Testis (tissue), 3 donors: ENCODE results near the gene ZYX. TPM values are rescaled to one million over a fixed set of nuclear protein-coding genes. Genes with fewer than 3 reads are reported as not detected.

Experiments
- DNase-seq: peaks from one replicate; pipeline ENCODE4 v3.0.0-alpha.2; 2019
- H3K27ac ChIP-seq, 2 donors: fragments of 200-600 bp; sonication (generic); one replicate each; pipeline ENCODE4 v1.5.1; 2019
- H3K27me3 ChIP-seq: fragments of 200-600 bp; sonication (generic); one replicate; pipeline ENCODE4 v1.5.1; 2019
- H3K36me3 ChIP-seq: fragments of 200-600 bp; sonication (generic); one replicate; pipeline ENCODE4 v1.5.1; 2017; ENCODE audit warnings: low read depth; ENCODE audit errors: missing control alignments
- H3K4me1 ChIP-seq: fragments of 200-600 bp; sonication (generic); one replicate; pipeline ENCODE4 v1.5.1; 2019
- H3K4me3 ChIP-seq, 2 donors: fragments of 200-600 bp; sonication (generic); one replicate each; pipeline ENCODE4 v1.5.1; 2017 to 2019
- H3K9me3 ChIP-seq: fragments of 200-600 bp; sonication (generic); one replicate; pipeline ENCODE4 v1.5.1; 2017
- POLR2A ChIP-seq: fragments of 450-650 bp; IDR thresholded peaks from one replicate; pipeline ENCODE4 v1.6.1; 2017; ENCODE audit warnings: antibody characterized with exemption, mild to moderate bottlenecking, moderate library complexity
- WGBS, 2 donors: methylation state at CpG; one replicate each; pipeline ENCODE4 v1.1.5; 2018; 5-methylcytosine and 5-hydroxymethylcytosine counted together
- intact Hi-C: fragments of 100-400 bp; cut with DNase I; formaldehyde crosslinking; loops from one replicate; pipeline ENCODE4 v1.15.1; 2023; ENCODE audit warnings: low total_unique reads
- polyA plus RNA-seq: library from polyadenylated mRNA; stranded (reverse); fragments of 350-450 nt; fragmentation: Illumina TruSeq; extraction: RNeasy Lipid Tissue Mini Kit (QIAGEN cat#74804); gene quantifications from one replicate; pipeline ENCODE4 v1.2.3, GENCODE V29; 2014; ENCODE audit warnings: low read depth, low replicate concordance; ENCODE audit not compliant: insufficient read depth
- total RNA-seq, 2 donors: library from RNA; depleted of rRNA; stranded (reverse); fragments of >200 nt; gene quantifications; one replicate each; pipeline ENCODE4 v1.2.3, GENCODE V29; 2016
- TF ChIP-seq, protein P1 (sequence below), 3 experiments: fragments of 450-650 bp in 2 of 3; fragments of 200-600 bp in 1 of 3; sonication (generic) in 1 of 3; IDR thresholded peaks; one replicate each; pipeline ENCODE4 v1.5.1; 2016 to 2019; ENCODE audit warnings: antibody characterized with exemption in 3 of 3, mild to moderate bottlenecking in 2 of 3, moderate library complexity in 1 of 3

ZYX gene
- total and polyA plus RNA-seq, 3 donors from 2014 or later: 164 to 222 (median 190) TPM

DNA sequence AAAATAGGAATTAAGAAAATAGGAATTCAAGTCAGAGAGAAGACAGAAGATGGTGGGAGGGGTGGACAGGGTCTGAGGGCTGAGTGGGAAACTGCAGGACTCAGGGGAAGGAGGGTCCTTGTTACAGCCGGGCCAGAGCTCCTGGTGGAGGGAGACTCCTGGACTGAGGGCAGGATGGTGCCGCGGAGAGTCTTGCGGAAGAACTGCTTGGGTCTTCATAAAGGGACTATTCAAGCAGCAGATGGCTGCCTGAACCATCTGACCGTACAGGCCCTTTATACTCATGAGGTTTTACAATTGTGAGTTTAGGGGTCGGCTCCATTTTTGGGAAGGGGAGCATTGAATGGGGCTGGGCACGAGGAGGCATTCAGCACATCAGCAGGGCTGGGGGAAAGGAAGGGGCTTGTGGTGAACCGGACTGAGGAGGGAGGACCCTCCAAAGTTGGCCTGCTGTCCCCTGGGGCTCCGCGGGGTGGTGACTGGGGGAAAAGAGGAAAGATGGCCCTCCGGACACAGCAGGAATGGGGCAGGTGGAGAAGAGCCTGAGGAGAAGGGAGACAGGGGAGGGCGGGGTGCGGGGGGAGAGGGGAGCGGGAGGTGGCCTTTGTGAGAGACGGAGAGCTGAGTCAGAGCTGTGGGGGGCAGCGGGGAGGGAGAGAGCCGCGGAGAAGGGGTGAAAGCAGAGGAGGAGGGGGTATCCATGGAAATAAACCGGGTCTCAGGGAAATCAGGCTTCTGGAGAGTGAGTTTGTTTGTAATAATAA, 20.2 kb upstream of the ZYX start:
- H3K36me3 ChIP-seq: no peaks in the 10 kb centered on the region
- no peaks in the 10 kb centered on the region for H3K27me3 ChIP-seq
- WGBS, 2 donors: 24 to 44% methylated on average over 19 of the region's 19 CpGs
- H3K9me3 ChIP-seq: no peaks in the 10 kb centered on the region
- peak overlapping the region in 1 of 2 donors; percentile 57 for H3K4me3 ChIP-seq
- H3K4me1 ChIP-seq: peaks cover 5% of the 10 kb centered on the region
- no peak overlapping the region for H3K27ac ChIP-seq
- intact Hi-C loops: no loop called here
- TF ChIP-seq POLR2A: no peak
- TF ChIP-seq, protein P1, sequence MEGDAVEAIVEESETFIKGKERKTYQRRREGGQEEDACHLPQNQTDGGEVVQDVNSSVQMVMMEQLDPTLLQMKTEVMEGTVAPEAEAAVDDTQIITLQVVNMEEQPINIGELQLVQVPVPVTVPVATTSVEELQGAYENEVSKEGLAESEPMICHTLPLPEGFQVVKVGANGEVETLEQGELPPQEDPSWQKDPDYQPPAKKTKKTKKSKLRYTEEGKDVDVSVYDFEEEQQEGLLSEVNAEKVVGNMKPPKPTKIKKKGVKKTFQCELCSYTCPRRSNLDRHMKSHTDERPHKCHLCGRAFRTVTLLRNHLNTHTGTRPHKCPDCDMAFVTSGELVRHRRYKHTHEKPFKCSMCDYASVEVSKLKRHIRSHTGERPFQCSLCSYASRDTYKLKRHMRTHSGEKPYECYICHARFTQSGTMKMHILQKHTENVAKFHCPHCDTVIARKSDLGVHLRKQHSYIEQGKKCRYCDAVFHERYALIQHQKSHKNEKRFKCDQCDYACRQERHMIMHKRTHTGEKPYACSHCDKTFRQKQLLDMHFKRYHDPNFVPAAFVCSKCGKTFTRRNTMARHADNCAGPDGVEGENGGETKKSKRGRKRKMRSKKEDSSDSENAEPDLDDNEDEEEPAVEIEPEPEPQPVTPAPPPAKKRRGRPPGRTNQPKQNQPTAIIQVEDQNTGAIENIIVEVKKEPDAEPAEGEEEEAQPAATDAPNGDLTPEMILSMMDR (IDR thresholded peaks at IDR 0.05): no peak
- DNase-seq: no peak

DNA sequence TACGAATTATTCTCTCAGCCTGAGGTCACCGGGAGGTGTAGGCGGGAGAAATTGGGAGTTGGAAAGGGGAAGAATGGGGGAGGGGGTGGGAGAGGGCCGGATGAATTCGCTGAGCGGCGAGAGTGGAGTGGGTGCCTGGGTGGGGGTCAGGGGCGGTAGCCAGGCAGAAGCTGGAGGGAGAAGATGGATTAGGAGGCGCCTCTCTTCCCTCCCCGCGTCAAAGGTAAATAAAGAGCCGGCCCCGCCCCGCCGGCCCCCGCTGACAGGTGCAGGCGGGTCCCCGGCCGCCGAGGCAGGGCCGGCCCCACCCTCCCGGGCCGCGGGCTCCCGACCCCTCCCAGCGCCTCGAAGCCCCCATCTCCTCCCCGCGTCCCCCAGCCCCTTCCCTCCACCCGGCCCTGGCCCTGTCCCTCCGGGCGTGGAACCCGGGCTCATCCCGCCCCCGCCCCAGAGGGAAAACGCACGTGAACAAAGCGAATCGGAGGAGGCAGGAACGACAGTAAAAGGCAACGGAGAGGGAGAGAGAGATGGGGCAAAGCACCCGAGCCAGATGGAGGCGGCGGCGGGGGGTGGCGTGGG, 19.5 kb upstream of the ZYX start:
- intact Hi-C loops: no loop called here
- H3K4me3 ChIP-seq: peak overlapping the region; percentile 45 to 57
- no peaks in the 10 kb centered on the region for H3K36me3 ChIP-seq
- H3K27me3 ChIP-seq: no peaks in the 10 kb centered on the region
- peaks cover 5% of the 10 kb centered on the region for H3K4me1 ChIP-seq
- DNase-seq: no peak
- TF ChIP-seq, protein P1 (IDR thresholded peaks at IDR 0.05): no peak
- no peak for TF ChIP-seq POLR2A
- H3K27ac ChIP-seq: no peak overlapping the region
- H3K9me3 ChIP-seq: no peaks in the 10 kb centered on the region
- 0 to 4% methylated on average over 29 to 31 of the region's 46 CpGs for WGBS, 2 donors

DNA sequence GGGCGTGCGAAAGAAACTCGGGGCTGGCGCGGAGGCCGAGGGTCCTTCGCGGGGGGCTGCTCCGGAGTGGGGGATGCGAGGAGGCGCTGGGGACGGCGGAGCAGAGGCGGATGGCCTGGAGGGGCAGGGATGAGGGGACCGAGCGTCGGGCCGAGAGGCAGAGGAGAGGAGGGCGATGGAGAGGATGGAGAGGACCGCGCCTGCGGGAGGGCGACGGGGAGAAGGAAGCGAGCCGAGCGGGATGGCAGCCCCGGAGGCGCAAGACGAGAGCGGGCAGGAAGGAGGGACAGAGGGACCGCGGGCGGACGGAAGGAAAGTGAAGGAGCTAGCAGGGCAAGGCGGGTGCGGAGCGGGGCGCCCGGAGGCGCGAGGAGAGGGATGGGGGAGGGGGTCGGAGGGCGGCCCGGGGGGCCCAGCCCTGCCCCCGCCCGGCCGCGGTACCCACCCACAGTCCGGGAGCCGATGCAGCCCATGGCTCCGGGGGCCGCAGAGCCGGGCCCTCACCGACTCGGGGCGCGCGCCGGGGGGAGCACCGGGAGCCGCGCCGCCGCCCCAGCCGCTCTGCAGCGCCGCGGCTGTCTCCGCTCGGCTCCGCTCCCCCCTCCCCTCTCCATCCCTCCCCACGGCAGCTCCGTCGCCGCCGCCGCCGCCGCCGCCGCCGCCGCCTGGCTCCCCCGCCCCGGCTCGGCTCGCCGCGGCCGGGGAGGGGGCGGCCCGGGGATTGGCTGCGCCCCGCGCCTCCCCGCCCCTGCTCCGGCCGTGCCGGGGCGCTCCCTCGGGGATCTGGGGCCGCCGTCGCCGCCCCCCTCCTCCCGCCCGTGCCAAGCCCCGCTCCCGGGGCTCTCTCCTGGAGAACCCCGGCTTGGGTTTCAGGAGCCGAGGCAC, 18.8 kb upstream of the ZYX start, which contains the start of gene FAM131B:
FAM131B (minus strand) TSS at position 583 of the 885 bp plus-strand sequence; CDS start at position 473, 110 bp downstream.
- H3K4me3 ChIP-seq: peak within 1 kb of the TSS; percentile 45 to 57
- no peak for TF ChIP-seq POLR2A
- TF ChIP-seq, protein P1 (IDR thresholded peaks at IDR 0.05): no peak
- peaks cover 5% of the 10 kb centered on the region for H3K4me1 ChIP-seq
- no peaks in the 10 kb centered on the region for H3K36me3 ChIP-seq
- 1% methylated on average over 27 to 67 of the region's 112 CpGs for WGBS, 2 donors
- H3K27me3 ChIP-seq: no peaks in the 10 kb centered on the region
- no peak within 1 kb of the TSS for H3K27ac ChIP-seq
- DNase-seq: no peak
- no peaks in the 10 kb centered on the region for H3K9me3 ChIP-seq
- intact Hi-C loops: no loop called here

DNA sequence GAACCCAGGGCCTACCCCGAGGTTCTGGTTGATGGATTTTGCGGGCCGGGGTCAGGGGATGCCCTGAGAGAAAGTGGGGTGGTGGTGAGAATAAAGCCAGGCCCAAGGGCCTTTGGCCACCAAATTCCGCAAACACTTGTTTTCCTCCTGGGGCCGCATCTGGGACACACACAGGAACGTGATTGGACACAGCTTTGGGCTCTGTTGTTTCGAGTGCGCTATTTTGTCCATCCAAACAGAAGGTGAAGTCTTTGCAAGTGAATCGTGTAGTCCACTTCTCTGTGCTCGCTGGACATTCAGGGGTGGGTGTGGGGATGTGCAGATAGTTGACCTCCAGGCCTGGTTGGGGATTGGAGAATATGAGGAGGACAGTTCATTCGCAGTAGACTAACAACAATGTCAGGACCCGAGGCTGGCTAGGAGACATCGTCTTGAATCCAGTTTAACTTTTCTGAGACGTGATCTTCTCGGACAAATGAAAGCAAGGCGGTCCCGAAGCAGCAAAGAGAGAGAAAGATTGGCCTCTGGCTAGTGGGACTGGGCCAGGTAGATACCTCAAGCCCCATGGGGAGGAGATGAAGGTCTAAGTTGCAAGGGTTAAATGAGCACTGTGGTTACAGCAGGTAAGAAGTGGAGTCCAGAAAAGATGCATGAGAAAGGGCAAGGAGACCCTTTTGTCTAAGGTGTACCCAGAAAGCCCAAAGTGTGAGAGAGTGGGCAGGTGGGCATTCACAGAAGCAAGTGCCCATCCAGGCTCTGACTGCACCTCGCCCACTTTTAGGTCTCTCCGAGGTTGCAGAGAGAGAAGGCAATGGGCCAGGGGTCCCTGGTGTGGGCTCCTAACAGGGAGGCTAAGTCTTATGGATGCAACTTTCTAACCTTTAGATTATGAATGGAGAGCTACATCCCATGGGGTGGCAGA, 17.9 kb upstream of the ZYX start:
- peak overlapping the region in 1 of 2 donors; percentile 45 for H3K4me3 ChIP-seq
- 22 to 42% methylated on average over 17 to 19 of the region's 19 CpGs for WGBS, 2 donors
- intact Hi-C loops: no loop called here
- TF ChIP-seq, protein P1 (IDR thresholded peaks at IDR 0.05): no peak
- no peak for TF ChIP-seq POLR2A
- no peaks in the 10 kb centered on the region for H3K9me3 ChIP-seq
- H3K27ac ChIP-seq: no peak overlapping the region
- H3K4me1 ChIP-seq: peaks cover 5% of the 10 kb centered on the region
- H3K27me3 ChIP-seq: no peaks in the 10 kb centered on the region
- H3K36me3 ChIP-seq: no peaks in the 10 kb centered on the region
- DNase-seq: no peak
